ENCODE results near the gene LPCAT2. TPM values are rescaled to one million over a fixed set of nuclear protein-coding genes. Genes with fewer than 3 reads are reported as not detected.
"Not testable (repeated sequence)": the region's sequence is repeated elsewhere in the genome, so short reads cannot be mapped to it uniquely, and the experiment has no call there.

Gene LPCAT2
- total RNA-seq, 4 donors from 2014 or later, result 8.0 to 27.1 (median 18.0) TPM

GRCh38 chr16:55592306-55592705, 83.4 kb downstream of the LPCAT2 start:
- H3K4me3 ChIP-seq, result no peak overlapping the region
- ATAC-seq, result no peak
- H3K4me1 ChIP-seq, result no peaks in the 10 kb centered on the region
- H3K9me3 ChIP-seq, result no peaks in the 10 kb centered on the region
- no peaks in the 10 kb centered on the region for H3K27me3 ChIP-seq
- H3K27ac ChIP-seq, result no peak overlapping the region
- no peak for TF ChIP-seq CTCF (IDR thresholded peaks at IDR 0.05)
- TF ChIP-seq POLR2A (IDR thresholded peaks at IDR 0.05), result no peak
- H3K36me3 ChIP-seq, result no peaks in the 10 kb centered on the region

- Histone ChIP-seq H3K4me1 (no peaks in the 10 kb centered on the region), H3K27ac (no peak overlapping the region), H3K4me3 (no peak overlapping the region), H3K9me3 (no peaks in the 10 kb centered on the region), H3K27me3 (no peaks in the 10 kb centered on the region), H3K36me3 (no peaks in the 10 kb centered on the region)
- ATAC-seq, result no peak
- WGBS, 2 donors (ENCODE audit: low coverage in 1 of 2), result 72 to 85% methylated on average over 4 of the region's 4 CpGs
- TF ChIP-seq POLR2AphosphoS5 (IDR thresholded peaks at IDR 0.05) (no peak), CTCF (IDR thresholded peaks at IDR 0.05) (no peak)
Observed at GRCh38 chr16:55597928-55598327, 89.1 kb downstream of the LPCAT2 start.

- H3K9me3 ChIP-seq, result peaks cover 0 to 5% (median 0%) of the 10 kb centered on the region in 3 donors
- no peak for TF ChIP-seq CTCF (IDR thresholded peaks at IDR 0.05)
- no peak for TF ChIP-seq EP300 (IDR thresholded peaks at IDR 0.05)
- TF ChIP-seq POLR2A (IDR thresholded peaks at IDR 0.05), result no peak
- TF ChIP-seq POLR2AphosphoS5 (IDR thresholded peaks at IDR 0.05), result no peak
- no peak overlapping the region for H3K4me3 ChIP-seq
- no peak overlapping the region for H3K27ac ChIP-seq
- peak; percentile 46 for ATAC-seq
- no peaks in the 10 kb centered on the region for H3K27me3 ChIP-seq
- no peaks in the 10 kb centered on the region for H3K36me3 ChIP-seq
- WGBS, 2 donors (ENCODE audit: low coverage in 1 of 2), result 16 to 20% methylated on average over 4 of the region's 4 CpGs
- peaks cover 0 to 11% (median 0%) of the 10 kb centered on the region in 3 donors for H3K4me1 ChIP-seq
Observed at GRCh38 chr16:55605754-55606336, 97.0 kb downstream of the LPCAT2 start.

GRCh38 chr16:55613613-55614335, 104.9 kb downstream of the LPCAT2 start:
- H3K36me3 ChIP-seq, result no peaks in the 10 kb centered on the region
- WGBS, 2 donors (ENCODE audit: low coverage in 1 of 2), result 68 to 73% methylated on average over 5 to 6 of the region's 6 CpGs
- H3K4me3 ChIP-seq, result no peak overlapping the region
- H3K27me3 ChIP-seq, result no peaks in the 10 kb centered on the region
- ATAC-seq, result no peak
- H3K27ac ChIP-seq, result no peak overlapping the region
- H3K9me3 ChIP-seq, result peaks cover 0 to 5% (median 0%) of the 10 kb centered on the region in 3 donors
- no peak for TF ChIP-seq CTCF (IDR thresholded peaks at IDR 0.05)
- no peak for TF ChIP-seq EP300 (IDR thresholded peaks at IDR 0.05)
- no peak for TF ChIP-seq POLR2AphosphoS5 (IDR thresholded peaks at IDR 0.05)
- no peak for TF ChIP-seq POLR2A (IDR thresholded peaks at IDR 0.05)
- no peaks in the 10 kb centered on the region for H3K4me1 ChIP-seq

- Histone ChIP-seq H3K27ac (no peak overlapping the region), H3K36me3 (no peaks in the 10 kb centered on the region), H3K27me3 (no peaks in the 10 kb centered on the region), H3K4me3 (no peak overlapping the region), H3K4me1 (no peaks in the 10 kb centered on the region), H3K9me3 (no peaks in the 10 kb centered on the region)
- ATAC-seq, result no peak
- TF ChIP-seq POLR2AphosphoS5 (IDR thresholded peaks at IDR 0.05), result no peak
- TF ChIP-seq POLR2A (IDR thresholded peaks at IDR 0.05), result no peak
- no peak for TF ChIP-seq EP300 (IDR thresholded peaks at IDR 0.05)
- no peak for TF ChIP-seq CTCF (IDR thresholded peaks at IDR 0.05)
- 76 to 96% methylated on average over 3 of the region's 3 CpGs for WGBS, 2 donors (ENCODE audit: low coverage in 1 of 2)
Observed at GRCh38 chr16:55615071-55615470, 106.2 kb downstream of the LPCAT2 start.

- not testable (repeated sequence) for H3K27ac ChIP-seq, H3K9me3 ChIP-seq, ATAC-seq, H3K36me3 ChIP-seq, H3K4me1 ChIP-seq, H3K27me3 ChIP-seq, H3K4me3 ChIP-seq
- 91 to 100% methylated on average over 2 to 9 of the region's 11 CpGs for WGBS, 2 donors (ENCODE audit: low coverage in 1 of 2)
Observed at GRCh38 chr16:55615670-55616069, 106.8 kb downstream of the LPCAT2 start.

All from gastroesophageal sphincter (tissue), 4 donors.